ENCODE measurements around the gene ZMYND8.
"Not testable (repeated sequence)": the region's sequence is repeated elsewhere in the genome, so short reads cannot be mapped to it uniquely, and the experiment has no call there.

ZMYND8 gene

DNA sequence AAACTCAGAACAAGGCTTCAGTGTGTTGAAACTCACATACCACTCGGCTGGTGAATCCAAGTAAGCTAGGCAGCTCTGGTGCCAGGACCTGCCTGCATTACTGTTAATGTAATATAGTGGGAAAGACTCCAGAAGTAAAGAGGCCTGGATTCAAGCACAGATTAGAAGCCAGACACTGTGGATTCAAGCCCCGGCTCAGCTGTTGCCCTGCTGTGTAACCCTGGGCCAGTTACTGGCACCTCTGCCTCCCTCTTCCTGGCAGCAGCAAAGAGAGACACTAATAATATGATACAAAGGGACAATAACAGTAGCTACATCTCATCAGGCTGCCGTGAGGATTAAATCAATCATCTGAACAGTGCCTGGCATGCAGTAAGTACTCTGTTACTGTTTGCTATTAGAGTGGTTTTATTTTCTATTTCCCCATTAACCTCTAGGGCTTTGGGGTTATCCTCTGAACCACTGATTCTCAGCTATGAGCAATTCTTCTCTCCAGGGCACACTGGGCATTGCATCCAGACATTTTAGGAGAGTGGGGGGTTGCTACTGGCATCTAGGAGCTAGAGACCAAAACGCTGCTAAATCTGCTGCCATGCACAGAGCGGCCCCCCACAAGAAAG, 92.9 kb downstream of the ZMYND8 start:
- DNase-seq: no peak

GRCh38 chr20:47263080-47263464, 93.4 kb downstream of the ZMYND8 start:
- DNase-seq: no peak

GRCh38 chr20:47262365-47263013, 94.0 kb downstream of the ZMYND8 start:
- DNase-seq: no peak

DNA sequence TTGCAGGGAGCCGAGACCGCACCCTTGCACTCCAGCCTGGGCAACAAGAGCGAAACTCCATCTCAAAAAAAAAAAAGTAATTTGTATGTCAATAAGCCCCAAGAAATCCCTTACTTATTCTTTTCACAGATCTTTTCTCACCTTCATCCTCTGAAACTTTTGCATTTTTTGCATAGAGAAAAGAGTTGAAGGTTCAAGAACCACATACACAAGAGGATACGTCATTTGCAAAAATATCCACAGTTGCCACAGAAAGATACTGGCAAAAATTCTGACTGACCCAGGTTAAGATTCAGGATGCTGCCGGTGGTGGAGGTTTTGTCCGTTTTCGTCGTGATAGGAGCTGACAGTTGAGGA, 94.5 kb downstream of the ZMYND8 start:
- DNase-seq: no peak

- DNase-seq: not testable (repeated sequence)
Observed at GRCh38 chr20:47261161-47261774, 95.2 kb downstream of the ZMYND8 start.

GRCh38 chr20:47260540-47261126, 95.9 kb downstream of the ZMYND8 start:
- DNase-seq: not testable (repeated sequence)

DNA sequence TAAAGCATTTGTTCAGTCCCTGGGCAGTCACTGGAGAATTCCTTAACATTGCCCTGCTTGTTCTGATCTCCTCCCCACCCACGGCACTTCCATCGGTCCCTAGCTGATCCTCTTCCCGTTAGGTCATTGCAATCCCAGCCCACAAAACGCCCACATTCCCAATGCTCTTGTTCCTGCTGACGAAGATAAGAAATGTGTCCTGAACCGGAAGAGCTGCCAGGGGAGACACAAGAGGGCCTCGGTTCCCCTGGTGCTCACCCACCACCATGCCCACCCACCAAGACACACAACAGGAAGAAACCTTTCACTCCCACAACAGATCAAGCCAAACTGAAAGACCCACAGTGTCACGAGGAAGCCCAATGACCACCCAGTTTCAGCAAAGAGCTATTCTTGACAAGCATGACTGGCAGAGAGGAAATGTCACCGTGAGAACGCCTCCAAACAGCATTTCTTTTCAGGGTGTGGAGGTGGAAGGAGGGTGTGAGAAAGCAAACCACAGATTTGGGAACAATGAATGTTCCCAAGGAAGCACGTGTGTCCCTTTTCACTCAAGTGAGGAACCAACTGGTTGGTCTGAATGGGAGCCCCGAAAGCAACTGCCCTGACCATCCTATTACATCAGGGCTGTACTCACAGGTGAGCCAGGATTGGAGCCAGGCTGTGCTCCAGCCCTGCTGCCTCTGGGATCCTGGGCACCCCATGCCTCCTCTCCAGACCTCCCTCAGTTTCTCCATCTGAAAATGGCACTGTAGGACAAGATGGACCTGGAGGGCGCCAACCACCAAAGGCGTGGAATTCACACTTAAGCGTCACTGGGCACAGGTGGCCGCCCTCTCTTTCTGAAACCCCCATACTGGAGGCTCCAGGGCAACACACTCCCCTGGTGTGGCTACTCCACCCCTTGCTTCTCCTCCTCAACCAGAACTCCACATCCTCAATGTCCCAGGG, 97.5 kb downstream of the ZMYND8 start:
- no peak for DNase-seq

DNA sequence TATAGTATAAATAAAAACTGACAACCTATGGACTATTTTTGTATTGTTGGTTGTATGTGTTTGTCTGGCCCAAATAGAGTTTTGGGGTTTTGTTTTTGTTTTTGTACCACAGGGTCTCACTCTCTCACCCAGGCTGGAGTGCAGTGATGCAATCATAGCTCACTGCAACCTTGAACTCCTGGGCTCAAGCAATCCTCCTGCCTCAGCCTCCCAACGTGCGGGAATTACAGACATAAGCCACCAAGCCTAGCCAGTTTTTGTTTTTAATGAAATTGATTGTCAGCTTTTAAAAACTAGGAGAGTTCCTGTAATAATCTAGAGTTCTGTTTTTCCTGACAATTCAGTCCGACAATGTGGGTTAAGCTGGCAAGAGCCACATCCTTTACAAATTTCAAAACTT, 98.7 kb downstream of the ZMYND8 start:
- no peak for DNase-seq

DNA sequence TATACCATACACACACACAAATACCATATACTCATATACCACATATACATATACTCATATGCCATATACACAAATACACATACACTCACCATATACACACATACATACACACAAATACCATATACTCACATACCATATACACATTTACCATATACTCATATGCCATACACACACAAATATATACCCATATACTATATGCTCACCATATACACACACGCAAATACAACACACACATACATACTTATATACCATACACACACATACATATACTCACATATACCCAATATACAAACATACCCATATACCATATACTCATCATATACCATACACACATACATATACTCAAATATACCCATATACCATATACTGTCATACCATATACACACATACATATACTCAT, 99.2 kb downstream of the ZMYND8 start:
- DNase-seq: no peak

GRCh38 chr20:47256668-47257236, 99.7 kb downstream of the ZMYND8 start:
- DNase-seq: no peak

GRCh38 chr20:47253872-47254271, 102.6 kb downstream of the ZMYND8 start:
- no peak for DNase-seq

DNA sequence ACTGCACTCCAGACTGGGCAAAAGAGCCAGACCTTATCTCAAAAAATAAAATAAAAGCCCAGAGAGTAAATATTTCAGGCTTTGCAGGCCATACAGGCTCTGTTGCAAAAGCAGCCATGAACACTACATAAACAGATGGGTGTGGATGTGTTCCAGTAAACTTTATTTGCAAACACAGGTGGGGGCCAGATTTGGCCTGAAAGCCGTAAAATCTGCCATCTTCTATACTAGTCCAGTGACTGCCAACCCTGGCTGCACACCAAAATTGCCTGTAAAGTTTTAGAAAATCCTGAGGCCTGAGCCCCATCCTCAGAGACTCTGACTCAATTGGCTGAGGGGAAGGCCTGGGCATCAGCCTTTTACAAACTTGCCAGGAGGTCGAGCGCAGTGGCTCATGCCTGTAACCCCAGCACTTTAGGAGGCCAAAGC, 103.6 kb downstream of the ZMYND8 start:
- no peak for DNase-seq

GRCh38 chr20:47251154-47252020, 105.1 kb downstream of the ZMYND8 start:
- DNase-seq: no peak

- no peak for DNase-seq
Observed at GRCh38 chr20:47250360-47250759, 106.1 kb downstream of the ZMYND8 start.

- DNase-seq: no peak
Observed at GRCh38 chr20:47249913-47250312, 106.6 kb downstream of the ZMYND8 start.

DNA sequence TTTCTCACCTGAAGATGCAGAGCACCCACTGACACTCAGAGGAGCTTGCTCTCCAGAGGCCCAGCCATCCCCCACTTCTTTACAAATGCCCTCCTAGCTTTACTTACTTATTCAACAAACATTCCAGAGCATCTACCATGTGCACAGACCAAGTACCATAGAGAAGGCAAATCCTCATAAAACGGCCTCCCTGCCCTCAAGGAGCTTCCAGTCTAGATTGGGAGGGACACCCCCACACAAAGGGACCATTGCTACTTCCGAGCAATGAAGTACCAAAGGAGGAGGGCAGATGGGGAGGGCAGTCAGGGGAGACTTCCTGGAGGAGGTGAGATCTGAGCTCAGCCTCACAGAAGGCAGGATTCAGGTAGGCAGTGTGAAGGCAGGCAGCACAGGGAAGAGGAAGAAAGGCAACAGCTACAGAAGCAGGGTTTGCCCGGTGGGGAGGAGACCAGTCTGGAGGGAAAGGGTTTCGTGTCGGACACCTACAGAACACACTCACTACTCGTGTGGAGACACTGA, 108.0 kb downstream of the ZMYND8 start:
- DNase-seq: no peak

DNA sequence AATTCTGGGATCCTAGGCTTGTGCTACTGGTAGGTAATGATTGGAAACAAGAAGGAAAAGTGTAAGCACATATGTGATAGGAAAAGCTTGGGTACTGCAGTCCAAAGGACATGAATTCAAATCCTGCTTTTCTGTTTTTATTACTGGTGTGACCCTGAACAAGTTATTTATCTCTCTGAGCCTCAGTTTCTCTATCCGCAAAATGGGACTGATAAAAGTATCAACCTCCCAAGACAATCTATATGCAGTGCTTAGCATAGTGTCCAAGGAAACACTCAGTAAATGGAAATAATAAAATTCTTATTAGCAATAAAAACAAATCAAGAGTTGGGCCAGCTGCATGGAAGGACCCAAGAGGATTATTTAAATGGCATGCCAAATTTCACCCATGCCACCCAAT, 108.5 kb downstream of the ZMYND8 start:
- no peak for DNase-seq

- no peak for DNase-seq
Observed at GRCh38 chr20:47246061-47246777, 110.3 kb downstream of the ZMYND8 start.

DNA sequence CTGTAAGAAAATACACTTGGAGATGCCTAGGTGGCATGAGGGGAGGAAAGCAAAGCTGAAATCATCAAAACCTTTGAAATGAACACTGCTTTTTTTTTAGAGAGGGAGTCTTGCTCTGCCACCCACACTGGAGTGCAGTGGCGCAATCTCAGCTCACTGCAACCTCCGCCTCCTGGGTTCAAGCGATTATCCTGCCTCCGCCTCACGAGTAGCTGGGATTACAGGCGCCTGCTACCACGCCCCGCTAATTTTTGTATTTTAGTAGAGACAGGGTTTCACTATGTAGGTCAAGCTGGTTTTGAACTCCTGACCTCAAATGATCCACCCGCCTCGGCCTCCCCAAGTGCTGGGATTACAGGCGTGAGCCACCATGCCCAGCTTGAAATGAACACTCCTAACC, 111.3 kb downstream of the ZMYND8 start:
- DNase-seq: not testable (repeated sequence)

GRCh38 chr20:47244451-47244850, 112.0 kb downstream of the ZMYND8 start:
- DNase-seq: no peak
